ENCODE results near the gene ZBTB42. TPM values are rescaled to one million over a fixed set of nuclear protein-coding genes. Genes with fewer than 3 reads are reported as not detected.

Gene ZBTB42
- total and polyA plus RNA-seq, 2 donors (not counting 3 experiments of a cell fraction or from before 2014, with no cell fraction given) = 3.1 to 3.8 TPM

- BruUV-seq (replicated peaks) = no TSS peak
- ChIA-PET POLR2A (no interaction called here), CTCF (interaction anchor here (0.9 to 3.0 kb wide), 4 partner anchors 9 to 39 kb away, joined by 3 to 14 read pairs (median 4); partner anchors contain the start of genes SIVA1 and ZBTB42)
- FAIRE-seq = no peak
- H3K79me2 ChIP-seq (ENCODE audit: control insufficient read depth, insufficient read depth, low read length) = peaks cover 66% of the 10 kb centered on the region
- no peaks in the 10 kb centered on the region for H3K9me3 ChIP-seq (replicated peaks; ENCODE audit: control insufficient read depth, insufficient read depth, low read length)
- H3K4me2 ChIP-seq (ENCODE audit: insufficient read depth, low read length) = no peak overlapping the region
- H2AFZ ChIP-seq (ENCODE audit: low read depth, low read length) = no peak overlapping the region
- TF ChIP-seq JUN (IDR thresholded peaks at IDR 0.05; ENCODE audit: borderline replicate concordance, insufficient read depth, insufficient read length, low read depth) (no peak), MAX (IDR thresholded peaks at IDR 0.05; ENCODE audit: insufficient read depth, insufficient read length) (no peak), EZH2 (IDR thresholded peaks at IDR 0.05; ENCODE audit: borderline replicate concordance, low read depth, low read length, severe bottlenecking) (no peak)
- H3K9me1 ChIP-seq (replicated peaks; ENCODE audit: control insufficient read depth, extremely low read depth, insufficient read depth, low read length) = no peaks in the 10 kb centered on the region
- no peaks in the 10 kb centered on the region for H3K27me3 ChIP-seq (ENCODE audit: control insufficient read depth in 2 of 2, insufficient read depth in 2 of 2, low read length in 2 of 2)
- no peaks in the 10 kb centered on the region for H4K20me1 ChIP-seq (replicated peaks; ENCODE audit: control insufficient read depth, extremely low read depth, insufficient read depth, low read length)
- H3K36me3 ChIP-seq (ENCODE audit: control insufficient read depth in 2 of 2, extremely low read depth in 1 of 2, insufficient read depth in 2 of 2, low read length in 2 of 2) = peaks cover 2 to 24% of the 10 kb centered on the region in 2 experiments
- dilution Hi-C loops (cut with MboI; ENCODE audit: extremely low pct_ligation_motif_present, low sequenced_read_pairs) (no loop called here), intact Hi-C loops (cut with micrococcal nuclease) (no loop called here)
- H3K4me3 ChIP-seq (replicated peaks in 1 of 3; ENCODE audit: insufficient read depth in 1 of 3, low read depth in 1 of 3, low read length in 3 of 3) = no peak overlapping the region
- no peak overlapping the region for H3K27ac ChIP-seq (ENCODE audit: insufficient read depth, low read depth, low read length)
- DNase-seq (ENCODE audit: low read depth, low spot score) = peak; percentile 26
- H3K9ac ChIP-seq (replicated peaks; ENCODE audit: extremely low read depth, insufficient read depth, low read length) = no peak overlapping the region
- H3K4me1 ChIP-seq (ENCODE audit: control insufficient read depth, extremely low read depth, insufficient read depth, low read length) = peaks cover 10% of the 10 kb centered on the region
Observed at GRCh38 chr14:104792101-104792884, 8.6 kb upstream of the ZBTB42 start.

- H3K36me3 ChIP-seq (ENCODE audit: control insufficient read depth in 2 of 2, extremely low read depth in 1 of 2, insufficient read depth in 2 of 2, low read length in 2 of 2) = peaks cover 2 to 20% of the 10 kb centered on the region in 2 experiments
- H3K9ac ChIP-seq (replicated peaks; ENCODE audit: extremely low read depth, insufficient read depth, low read length) = no peak overlapping the region
- FAIRE-seq = no peak
- TF ChIP-seq POLR2AphosphoS5 (IDR thresholded peaks at IDR 0.05; ENCODE audit: insufficient read depth, low read depth, low read length) = no peak
- TF ChIP-seq CTCF (IDR thresholded peaks at IDR 0.05; ENCODE audit: extremely low read depth in 1 of 2, insufficient read depth in 1 of 2, low read depth in 1 of 2, low read length in 2 of 2) = no peak
- TF ChIP-seq EZH2 (IDR thresholded peaks at IDR 0.05; ENCODE audit: borderline replicate concordance, low read depth, low read length, severe bottlenecking) = no peak
- no peak for TF ChIP-seq POLR2A (IDR thresholded peaks at IDR 0.05; ENCODE audit: low read depth, low read length)
- no peak for TF ChIP-seq GATA2 (IDR thresholded peaks at IDR 0.05; ENCODE audit: insufficient read depth, insufficient read length, low read depth, low read length)
- no peak for TF ChIP-seq JUN (IDR thresholded peaks at IDR 0.05; ENCODE audit: borderline replicate concordance, insufficient read depth, insufficient read length, low read depth)
- TF ChIP-seq MAX (IDR thresholded peaks at IDR 0.05; ENCODE audit: insufficient read depth, insufficient read length) = no peak
- peaks cover 10% of the 10 kb centered on the region for H3K4me1 ChIP-seq (ENCODE audit: control insufficient read depth, extremely low read depth, insufficient read depth, low read length)
- dilution Hi-C loops (cut with MboI; ENCODE audit: extremely low pct_ligation_motif_present, low sequenced_read_pairs) = no loop called here
- ChIA-PET CTCF (interaction anchor here (1.6 to 3.0 kb wide), 2 partner anchors 8 to 24 kb away, joined by 5 to 14 read pairs; partner anchors contain the start of gene ZBTB42), POLR2A (no interaction called here)
- no peak for DNase-seq (ENCODE audit: low read depth, low spot score)
- no TSS peak for BruUV-seq (replicated peaks)
- intact Hi-C loops (cut with micrococcal nuclease) = no loop called here
- H2AFZ ChIP-seq (ENCODE audit: low read depth, low read length) = no peak overlapping the region
- H3K27me3 ChIP-seq (ENCODE audit: control insufficient read depth in 2 of 2, insufficient read depth in 2 of 2, low read length in 2 of 2) = no peaks in the 10 kb centered on the region
- no peaks in the 10 kb centered on the region for H3K9me1 ChIP-seq (replicated peaks; ENCODE audit: control insufficient read depth, extremely low read depth, insufficient read depth, low read length)
- no peaks in the 10 kb centered on the region for H3K9me3 ChIP-seq (replicated peaks; ENCODE audit: control insufficient read depth, insufficient read depth, low read length)
- peaks cover 59% of the 10 kb centered on the region for H3K79me2 ChIP-seq (ENCODE audit: control insufficient read depth, insufficient read depth, low read length)
- H3K4me3 ChIP-seq (replicated peaks in 1 of 3; ENCODE audit: insufficient read depth in 1 of 3, low read depth in 1 of 3, low read length in 3 of 3) = no peak overlapping the region
- H3K4me2 ChIP-seq (ENCODE audit: insufficient read depth, low read length) = no peak overlapping the region
- no peak overlapping the region for H3K27ac ChIP-seq (ENCODE audit: insufficient read depth, low read depth, low read length)
- H4K20me1 ChIP-seq (replicated peaks; ENCODE audit: control insufficient read depth, extremely low read depth, insufficient read depth, low read length) = no peaks in the 10 kb centered on the region
Observed at GRCh38 chr14:104792945-104793702, 7.8 kb upstream of the ZBTB42 start.
